ENCODE data around the gene GDF3.

Gene GDF3

DNA sequence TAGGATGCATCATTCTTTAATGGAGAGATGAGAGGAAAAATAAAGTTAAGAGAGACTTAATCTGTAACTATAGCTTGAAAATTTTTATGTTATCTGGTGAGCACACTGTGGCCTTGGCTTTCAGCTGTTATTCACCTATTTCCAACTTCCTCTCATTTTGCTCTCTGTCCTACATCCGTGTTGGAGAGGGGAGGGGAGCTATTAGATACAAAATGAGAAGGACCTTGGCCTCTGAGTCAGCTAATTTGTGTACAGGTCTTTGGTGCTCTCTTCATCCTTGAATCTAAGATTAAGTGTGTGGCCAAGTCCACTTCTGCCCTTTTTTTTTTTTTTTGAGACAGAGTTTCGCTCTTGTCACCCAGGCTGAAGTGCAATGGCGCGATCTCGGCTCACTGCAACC, 29.0 kb downstream of the GDF3 start:
- no peak for DNase-seq

GRCh38 chr12:7661741-7662140, 33.8 kb downstream of the GDF3 start:
- no peak for DNase-seq

DNA sequence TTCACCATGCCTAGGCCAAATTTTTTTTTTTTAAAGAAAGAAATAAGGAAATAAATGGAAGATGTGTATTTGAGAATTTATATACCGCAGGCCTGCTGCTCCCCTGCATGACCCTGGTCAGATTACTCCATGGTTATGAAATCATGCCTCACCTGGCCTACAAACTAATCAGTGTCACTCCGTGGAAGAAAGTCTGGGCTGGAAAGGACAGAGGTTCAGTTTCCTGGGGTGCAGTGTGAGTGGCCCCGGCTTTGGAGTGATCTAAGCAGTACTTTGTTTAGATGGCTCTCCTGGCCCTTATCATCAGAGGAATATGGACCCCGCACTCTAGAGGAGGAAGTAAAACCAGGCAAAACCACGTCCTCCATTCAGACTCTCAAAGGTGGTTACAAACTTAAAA, 39.5 kb downstream of the GDF3 start:
- no peak for DNase-seq

DNA sequence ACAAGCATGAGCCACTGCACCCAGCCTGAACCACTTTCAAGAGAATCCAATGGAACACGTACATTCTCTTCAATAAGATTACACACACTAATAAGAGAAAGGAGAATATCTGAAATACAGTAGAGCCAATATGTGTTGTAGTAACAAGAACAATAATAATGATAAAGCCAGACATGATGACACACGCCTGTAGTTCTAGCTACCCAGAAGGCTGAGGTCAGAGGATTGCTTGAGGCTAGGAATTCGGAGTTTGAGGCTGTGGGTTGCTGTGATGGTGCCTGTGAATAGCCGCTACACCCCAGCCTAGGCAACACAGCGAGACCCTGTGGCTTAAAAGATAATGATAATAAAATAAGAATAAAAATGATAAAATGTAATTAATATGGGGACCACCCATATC, 45.5 kb downstream of the GDF3 start:
- DNase-seq: no peak

GRCh38 chr12:7647071-7647470, 48.5 kb downstream of the GDF3 start:
- DNase-seq: no peak

DNA sequence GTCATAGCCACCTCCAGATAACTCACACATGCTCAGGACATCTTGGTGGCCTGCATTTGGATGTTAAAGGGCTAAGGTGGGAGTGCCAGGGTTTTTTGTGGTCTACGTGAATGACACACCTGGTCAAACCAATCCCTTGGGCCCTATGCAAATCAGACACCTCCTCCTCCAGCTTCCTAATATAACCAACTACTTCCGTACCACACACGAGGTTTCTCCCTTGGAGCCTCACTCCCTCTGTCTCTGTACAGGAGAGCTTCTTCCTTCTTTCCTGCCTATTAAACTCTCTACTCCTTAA, 49.4 kb downstream of the GDF3 start:
- no peak for DNase-seq

DNA sequence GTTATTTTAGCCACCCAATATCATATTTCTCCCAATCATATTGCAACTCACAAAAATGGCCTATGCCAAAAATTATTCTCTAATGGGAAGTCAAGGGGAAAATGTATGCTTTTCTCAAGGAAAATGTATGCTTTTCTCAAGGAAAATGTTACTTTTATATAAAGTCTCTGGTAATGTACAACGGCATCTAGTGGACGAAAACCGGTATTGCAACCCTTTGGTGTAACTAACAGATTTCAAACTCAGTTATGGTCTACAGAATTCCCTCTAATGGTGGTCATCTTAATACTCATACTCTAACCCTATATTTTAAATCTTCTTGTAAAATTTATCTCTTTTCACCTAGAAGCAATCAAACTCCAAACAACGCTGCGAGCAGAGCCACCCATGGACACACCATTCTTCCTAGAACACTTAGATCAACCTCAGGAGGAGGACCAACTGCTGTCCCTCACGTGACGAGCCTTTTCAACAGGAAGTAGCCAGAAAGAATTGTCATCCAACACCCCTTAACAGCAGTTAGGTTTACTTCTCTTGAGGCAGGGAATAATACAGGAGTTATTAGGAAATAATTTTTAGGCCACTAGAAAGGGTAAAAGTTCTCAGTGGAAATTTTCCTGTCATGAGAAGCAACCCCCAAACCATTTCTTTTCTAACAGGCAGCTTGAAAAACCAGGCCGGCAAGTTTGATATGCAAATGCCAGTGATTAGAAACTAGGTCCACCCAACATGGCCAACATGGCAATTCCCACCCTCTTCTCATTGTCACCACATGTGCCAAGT, 50.0 kb downstream of the GDF3 start:
- no peak for DNase-seq

DNA sequence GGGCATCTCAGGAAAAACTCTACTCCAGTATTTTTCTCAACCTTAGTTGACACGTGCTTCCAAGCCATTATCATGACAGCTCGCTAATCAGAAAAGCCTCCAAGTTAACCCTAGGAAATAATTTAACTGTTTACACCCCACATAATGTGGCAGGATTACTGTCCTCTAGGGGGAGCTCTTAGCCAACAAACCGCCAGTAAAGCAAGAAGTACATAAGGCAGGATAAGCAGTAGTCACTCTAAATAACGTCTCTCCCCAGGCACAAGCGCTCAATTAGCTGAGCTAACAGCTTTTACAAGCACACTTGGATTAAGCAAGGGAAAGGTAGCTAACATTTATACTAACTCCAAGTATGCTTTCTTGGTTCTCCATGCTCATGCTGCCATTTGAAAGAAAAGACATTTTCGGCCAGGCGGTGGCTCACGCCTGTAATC, 52.7 kb downstream of the GDF3 start:
- DNase-seq: no peak

DNA sequence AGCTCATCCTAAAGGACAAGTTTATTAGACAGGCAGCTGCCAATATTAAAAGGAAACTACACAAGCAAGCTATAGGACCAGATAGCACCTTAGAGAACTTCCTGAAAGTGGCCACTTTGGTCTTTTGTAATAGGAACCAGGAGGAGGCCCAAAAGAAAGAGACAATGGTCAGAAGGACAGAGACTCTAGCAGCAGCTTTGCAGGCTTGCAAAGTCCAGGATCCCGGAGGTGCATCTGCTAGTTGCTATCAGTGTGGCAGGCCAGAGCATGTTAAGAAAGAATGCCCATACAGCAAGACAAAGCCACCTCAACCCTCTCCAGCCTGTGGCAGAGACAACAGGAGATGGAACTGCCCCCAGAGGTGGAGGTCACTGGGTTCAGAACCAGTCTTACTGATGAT, 53.3 kb downstream of the GDF3 start:
- DNase-seq: no peak

DNA sequence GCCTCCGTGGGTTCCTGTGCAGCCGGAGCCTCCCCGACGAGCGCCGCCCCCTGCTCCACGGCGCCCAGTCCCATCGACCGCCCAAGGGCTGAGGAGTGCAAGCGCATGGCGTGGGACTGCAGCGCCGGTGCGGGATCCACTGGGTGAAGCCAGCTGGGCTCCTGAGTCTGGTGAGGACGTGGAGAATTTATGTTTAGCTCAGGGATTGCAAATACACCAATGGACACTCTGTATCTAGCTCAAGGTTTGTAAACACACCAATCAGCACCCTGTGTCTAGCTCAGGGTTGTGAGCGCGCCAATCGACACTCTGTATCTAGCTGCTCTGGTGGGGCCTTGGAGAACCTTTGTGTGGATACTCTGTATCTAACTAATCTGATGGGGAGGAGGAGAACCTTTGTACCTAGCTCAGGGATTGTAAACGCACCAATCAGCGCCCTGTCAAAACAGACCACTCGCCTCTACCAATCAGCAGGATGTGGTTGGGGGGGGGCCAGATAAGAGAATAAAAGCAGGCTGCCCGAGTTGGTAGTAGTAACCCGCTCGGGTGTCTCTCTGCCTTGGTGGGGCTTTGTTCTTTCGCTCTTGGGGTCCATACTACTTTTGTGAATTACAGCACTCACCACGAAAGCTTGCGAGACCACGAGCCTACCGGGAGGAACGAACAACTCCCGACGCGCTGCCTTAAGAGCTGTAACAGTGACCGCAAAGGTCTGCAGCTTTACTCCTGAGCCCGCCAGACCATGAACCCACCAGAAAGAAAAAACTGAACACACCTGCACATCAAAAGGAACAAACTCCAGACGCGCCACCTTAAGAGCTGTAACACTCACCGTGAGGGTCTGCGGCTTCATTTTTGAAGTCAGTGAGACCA, 55.2 kb downstream of the GDF3 start:
- peak; percentile 16 to 58 for DNase-seq
